Dendritic cell treated with granulocyte-macrophage colony-stimulating factor and Interleukin-4, amounts not matched to agents 40 ng/mL and 50 ng/mL, for 4 days (primary cell): ENCODE measurements around the gene OR6C70.
"Not testable (repeated sequence)": the region's sequence is repeated elsewhere in the genome, so short reads cannot be mapped to it uniquely, and the experiment has no call there.

Experiments used
- H3K27ac Mint-ChIP-seq: one replicate; pipeline ENCODE4 v1.8.0; 2022; ENCODE audit warnings: mild to moderate bottlenecking, mixed read lengths
- H3K27me3 Mint-ChIP-seq: one replicate; pipeline ENCODE4 v1.8.0; 2022; ENCODE audit warnings: mild to moderate bottlenecking, mixed read lengths
- H3K36me3 Mint-ChIP-seq: one replicate; pipeline ENCODE4 v1.8.0; 2022; ENCODE audit warnings: low read depth, mixed read lengths
- H3K4me1 Mint-ChIP-seq: one replicate; pipeline ENCODE4 v1.8.0; 2022; ENCODE audit warnings: low read depth, mixed read lengths
- H3K4me3 Mint-ChIP-seq: one replicate; pipeline ENCODE4 v1.8.0; 2022; ENCODE audit warnings: mild to moderate bottlenecking, moderate library complexity, mixed read lengths
- H3K9me3 Mint-ChIP-seq: one replicate; pipeline ENCODE4 v1.8.0; 2022; ENCODE audit warnings: mixed read lengths
- intact Hi-C: fragments of 100-400 bp; cut with micrococcal nuclease; formaldehyde crosslinking; loops from one replicate; pipeline ENCODE4 v1.15.0; 2022

OR6C70 gene

DNA sequence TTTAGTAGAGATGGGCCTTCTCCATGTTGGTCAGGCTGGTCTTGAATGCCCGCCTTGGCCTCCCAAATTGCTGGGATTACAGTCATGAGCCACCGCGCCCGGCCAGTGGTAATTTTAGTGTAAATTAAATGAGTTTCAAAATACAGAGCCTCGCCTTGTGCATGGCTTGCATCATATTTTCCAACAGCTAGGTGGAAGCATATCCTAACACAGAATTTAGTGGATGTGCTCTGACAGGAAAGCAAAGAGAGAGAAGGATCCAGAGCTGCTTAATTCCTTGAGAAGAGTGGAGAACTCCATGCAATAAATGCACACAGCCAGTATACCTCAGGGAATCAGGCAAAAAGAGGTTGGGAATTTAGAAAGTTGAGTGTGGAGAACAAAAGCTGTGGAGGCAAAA, 23.6 kb downstream of the OR6C70 start:
- peaks cover 7% of the 10 kb centered on the region for H3K9me3 Mint-ChIP-seq
- no peak overlapping the region for H3K4me3 Mint-ChIP-seq
- intact Hi-C loops, result no loop called here
- no peak overlapping the region for H3K27ac Mint-ChIP-seq
- H3K36me3 Mint-ChIP-seq, result no peaks in the 10 kb centered on the region
- peaks cover 9% of the 10 kb centered on the region for H3K4me1 Mint-ChIP-seq
- peaks cover 1% of the 10 kb centered on the region for H3K27me3 Mint-ChIP-seq

DNA sequence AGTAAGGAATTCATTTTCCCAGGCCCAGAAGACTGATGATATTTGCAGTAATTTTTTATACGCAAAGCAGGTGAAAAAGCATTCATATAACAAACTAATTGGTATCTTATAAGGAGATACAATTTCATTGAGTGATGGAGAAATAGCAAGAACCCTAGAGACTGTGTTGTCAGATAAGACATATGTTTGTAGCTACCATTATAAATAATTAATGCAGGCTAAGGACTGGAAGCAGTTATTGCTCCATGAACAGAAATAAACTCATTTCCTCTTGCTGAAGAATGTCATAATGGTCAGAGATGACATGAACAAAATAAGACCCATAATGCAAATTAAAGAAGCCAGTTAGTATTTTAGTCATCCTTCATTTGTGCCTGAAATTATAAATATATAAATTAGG, 24.6 kb downstream of the OR6C70 start:
- peaks cover 9% of the 10 kb centered on the region for H3K4me1 Mint-ChIP-seq
- intact Hi-C loops, result no loop called here
- H3K27ac Mint-ChIP-seq, result no peak overlapping the region
- no peaks in the 10 kb centered on the region for H3K36me3 Mint-ChIP-seq
- no peak overlapping the region for H3K4me3 Mint-ChIP-seq
- H3K9me3 Mint-ChIP-seq, result peaks cover 17% of the 10 kb centered on the region
- H3K27me3 Mint-ChIP-seq, result peaks cover 1% of the 10 kb centered on the region

DNA sequence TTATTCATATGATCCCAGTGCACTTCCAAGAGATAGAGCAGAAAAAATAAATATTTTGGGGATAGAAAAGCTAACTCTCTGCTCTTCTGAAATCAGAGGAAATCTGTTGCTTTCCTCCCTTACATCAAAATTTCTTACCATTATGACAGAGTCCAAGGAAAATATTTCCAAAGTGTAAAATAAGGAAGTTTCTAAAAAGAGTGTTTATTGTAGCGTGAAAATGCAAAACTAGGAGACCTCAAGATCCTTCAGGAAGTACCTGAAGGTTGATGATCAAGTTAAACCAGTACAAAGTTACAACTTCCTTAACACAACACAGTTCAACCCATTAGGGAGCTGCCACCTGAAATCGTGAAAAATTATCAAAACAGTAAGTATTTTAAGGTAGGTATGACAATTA, 26.2 kb downstream of the OR6C70 start, which contains the start of gene OR6C2:
TSS of gene OR6C2 (plus strand) at position 301 of the 400 bp plus-strand sequence. CDS start 8,138 bp downstream, outside the sequence.
- H3K36me3 Mint-ChIP-seq, result no peaks in the 10 kb centered on the region
- peaks cover 9% of the 10 kb centered on the region for H3K4me1 Mint-ChIP-seq
- H3K27ac Mint-ChIP-seq, result no peak within 1 kb of the TSS
- peaks cover 1% of the 10 kb centered on the region for H3K27me3 Mint-ChIP-seq
- H3K4me3 Mint-ChIP-seq, result no peak within 1 kb of the TSS
- H3K9me3 Mint-ChIP-seq, result peaks cover 30% of the 10 kb centered on the region
- intact Hi-C loops, result no loop called here

DNA sequence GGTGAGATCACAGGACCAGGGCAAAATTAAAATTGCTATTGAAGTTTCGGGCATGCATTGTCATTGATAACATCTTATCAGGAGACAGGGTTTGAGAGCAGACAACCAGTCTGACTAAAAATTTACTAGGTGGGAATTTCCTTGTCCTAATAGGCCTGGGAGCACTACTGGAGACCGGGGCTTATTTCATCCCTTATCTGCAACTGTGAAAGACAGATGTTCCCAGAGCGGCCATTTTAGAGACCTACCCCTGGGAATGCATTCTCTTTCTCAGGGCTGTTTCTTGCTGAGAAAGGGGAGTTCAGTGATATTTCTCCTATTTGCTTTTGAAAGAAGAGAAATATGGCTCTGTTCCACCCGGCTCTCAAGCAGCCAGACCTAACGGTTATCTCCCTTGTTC, 28.7 kb downstream of the OR6C70 start:
- intact Hi-C loops, H3K36me3 Mint-ChIP-seq, H3K4me1 Mint-ChIP-seq, H3K4me3 Mint-ChIP-seq, H3K27ac Mint-ChIP-seq, H3K27me3 Mint-ChIP-seq: not testable (repeated sequence)
- peaks cover 30% of the 10 kb centered on the region for H3K9me3 Mint-ChIP-seq

DNA sequence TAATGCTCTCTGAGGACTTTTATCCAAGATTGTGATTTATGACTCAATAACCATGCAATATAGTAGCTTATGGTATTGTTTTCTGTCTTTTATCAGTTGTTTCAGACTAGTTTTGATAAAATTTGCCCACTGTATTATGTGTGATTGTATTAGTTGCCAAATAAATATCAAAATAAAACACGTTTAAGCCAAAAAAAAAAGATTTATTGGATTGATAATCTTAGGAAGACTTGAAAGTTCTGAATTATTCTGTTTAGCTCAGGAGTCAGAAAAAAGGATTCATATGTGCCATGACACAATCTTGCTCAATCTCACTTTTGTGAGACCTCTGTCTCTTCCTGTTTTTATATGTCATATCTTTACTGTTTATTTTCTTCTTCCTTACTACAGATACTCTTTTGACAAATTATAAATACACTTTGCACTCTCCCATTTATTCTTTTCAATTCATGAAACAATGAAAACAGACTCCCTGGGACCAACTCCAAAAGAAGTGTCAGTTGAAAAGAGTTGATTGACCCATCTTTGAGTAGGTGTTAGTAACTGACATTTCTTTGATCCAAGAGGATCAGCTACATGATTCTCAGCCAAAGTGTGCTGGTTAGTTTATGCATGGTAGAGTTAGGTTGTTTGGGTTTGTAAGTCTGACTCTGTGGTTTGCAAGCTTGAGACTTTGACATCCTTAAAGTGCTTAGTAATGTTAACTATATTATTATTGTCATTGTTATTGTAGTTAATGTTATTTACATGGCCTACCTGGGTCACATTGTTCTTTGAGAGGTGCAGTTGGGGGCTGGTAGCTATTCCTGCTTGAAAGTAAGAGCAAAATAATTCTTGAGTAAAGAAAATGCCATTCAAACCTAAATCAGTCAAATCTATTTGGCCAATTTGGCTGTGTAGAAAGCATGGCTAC, 41.4 kb downstream of the OR6C70 start:
- Mint-ChIP-seq H3K9me3 (peaks cover 8% of the 10 kb centered on the region), H3K27me3 (peaks cover 7% of the 10 kb centered on the region), H3K27ac (no peak overlapping the region), H3K36me3 (no peaks in the 10 kb centered on the region), H3K4me3 (no peak overlapping the region), H3K4me1 (peaks cover 6% of the 10 kb centered on the region)
- intact Hi-C loops, result no loop called here

DNA sequence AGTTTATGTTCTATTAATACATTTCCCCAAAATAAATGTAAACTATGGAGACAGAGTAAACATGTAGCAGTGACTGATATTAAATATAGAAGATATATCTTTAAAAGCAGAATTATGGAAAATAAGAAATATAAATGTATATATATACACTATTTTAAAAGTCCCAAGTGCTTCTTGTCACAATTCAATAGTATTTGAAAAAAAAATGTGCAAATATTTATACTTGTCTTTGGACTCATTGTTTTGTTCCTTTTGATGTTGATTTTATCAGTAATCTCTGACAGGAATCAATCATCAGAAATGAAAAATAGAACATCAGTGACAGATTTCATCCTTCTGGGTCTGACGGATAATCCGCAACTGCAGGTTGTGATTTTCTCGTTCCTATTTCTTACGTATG, 44.0 kb downstream of the OR6C70 start, which contains the start of gene OR6C76:
TSS of gene OR6C76 (plus strand) at position 301 of the 400 bp plus-strand sequence. CDS start at position 301, 0 bp downstream.
- H3K27me3 Mint-ChIP-seq, result peaks cover 9% of the 10 kb centered on the region
- no peak within 1 kb of the TSS for H3K4me3 Mint-ChIP-seq
- intact Hi-C loops, result no loop called here
- peaks cover 6% of the 10 kb centered on the region for H3K4me1 Mint-ChIP-seq
- no peak within 1 kb of the TSS for H3K27ac Mint-ChIP-seq
- no peaks in the 10 kb centered on the region for H3K9me3 Mint-ChIP-seq
- no peaks in the 10 kb centered on the region for H3K36me3 Mint-ChIP-seq

DNA sequence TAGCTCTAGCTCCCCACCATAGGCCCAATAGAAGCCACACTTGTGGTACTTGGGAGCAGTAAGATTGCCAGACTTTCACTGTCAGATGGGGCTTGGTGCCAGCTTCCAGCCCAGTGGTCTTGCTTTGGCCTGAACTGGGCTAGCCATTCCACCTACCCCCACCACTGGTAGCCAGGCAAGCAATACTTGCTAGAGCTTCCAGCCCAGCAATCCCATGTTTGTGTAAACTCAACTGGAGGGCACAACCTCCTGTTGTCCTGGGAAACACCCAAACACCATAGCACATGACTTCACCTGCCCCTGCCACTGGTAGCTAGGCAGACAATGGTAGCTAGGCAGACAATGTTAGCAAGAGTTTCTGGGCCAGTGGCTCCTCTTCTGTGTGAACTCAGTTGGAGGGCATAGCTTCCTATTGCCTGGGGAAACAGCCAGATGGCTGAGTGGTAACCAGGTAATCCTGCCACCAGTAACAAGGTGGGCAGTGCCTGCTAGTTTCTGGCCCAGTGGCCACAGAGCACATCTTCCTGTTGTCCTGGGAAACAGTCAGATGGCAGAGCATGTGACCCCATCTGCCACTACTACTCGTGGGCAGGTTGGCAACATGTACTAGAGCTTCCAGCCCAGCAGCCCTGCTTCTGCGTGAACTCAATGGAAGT, 49.5 kb downstream of the OR6C70 start:
- Mint-ChIP-seq H3K4me1 (no peaks in the 10 kb centered on the region), H3K27ac (no peak overlapping the region), H3K27me3 (peaks cover 28% of the 10 kb centered on the region), H3K36me3 (no peaks in the 10 kb centered on the region), H3K4me3 (no peak overlapping the region), H3K9me3 (no peaks in the 10 kb centered on the region)
- intact Hi-C loops, result no loop called here
